Stimulated activated naive CD8-positive, alpha-beta T cell treated with anti-CD3 and anti-CD28 coated beads, Interleukin-15, Interleukin-2, amounts not matched to agents 100 U/mL and 50 U/mL, for 24 hours (primary cell): Measurements from ENCODE around the gene SURF1.
"Not testable (repeated sequence)": the region's sequence is repeated elsewhere in the genome, so short reads cannot be mapped to it uniquely, and the experiment has no call there.

Experiments
- ATAC-seq: fragments of 150-1000 bp; cut with Tn5 transposase; one replicate; pipeline ENCODE4 v1.10.0; 2021
- DNase-seq: peaks from one replicate; pipeline ENCODE4 v3.0.0; 2021

Gene SURF1

GRCh38 chr9:133321411-133321935 is 34.8 kb downstream of the SURF1 start:
- no peak for DNase-seq
- ATAC-seq: no peak

- ATAC-seq: no peak
Measured at GRCh38 chr9:133320421-133320881, 35.8 kb downstream of the SURF1 start.

GRCh38 chr9:133317551-133317950 is 38.7 kb downstream of the SURF1 start:
- not testable (repeated sequence) for DNase-seq, ATAC-seq

More at GRCh38 chr9:133320421-133320881, 35.8 kb downstream of the SURF1 start:
- no peak for DNase-seq

- DNase-seq (no peak), ATAC-seq (no peak)
Measured at GRCh38 chr9:133315997-133316396, 40.3 kb downstream of the SURF1 start.

GRCh38 chr9:133309608-133310007 is 46.7 kb downstream of the SURF1 start:
- DNase-seq (no peak), ATAC-seq (no peak)

- DNase-seq: no peak
- no peak for ATAC-seq
Measured at GRCh38 chr9:133307301-133307700, 49.0 kb downstream of the SURF1 start.

- no peak for ATAC-seq
Measured at GRCh38 chr9:133306242-133307204, 49.8 kb downstream of the SURF1 start.

GRCh38 chr9:133305731-133306130 is 50.6 kb downstream of the SURF1 start:
- ATAC-seq: no peak
- no peak for DNase-seq

More at GRCh38 chr9:133306242-133307204, 49.8 kb downstream of the SURF1 start:
- DNase-seq: no peak

GRCh38 chr9:133304477-133305377 is 51.6 kb downstream of the SURF1 start:
- ATAC-seq (no peak), DNase-seq (no peak)

- no peak for ATAC-seq
- DNase-seq: no peak
Measured at GRCh38 chr9:133304158-133304470, 52.2 kb downstream of the SURF1 start.

GRCh38 chr9:133303266-133304157 is 52.8 kb downstream of the SURF1 start:
- DNase-seq (no peak), ATAC-seq (no peak)
